ENCODE results near the gene SLX4IP.

Gene SLX4IP

DNA sequence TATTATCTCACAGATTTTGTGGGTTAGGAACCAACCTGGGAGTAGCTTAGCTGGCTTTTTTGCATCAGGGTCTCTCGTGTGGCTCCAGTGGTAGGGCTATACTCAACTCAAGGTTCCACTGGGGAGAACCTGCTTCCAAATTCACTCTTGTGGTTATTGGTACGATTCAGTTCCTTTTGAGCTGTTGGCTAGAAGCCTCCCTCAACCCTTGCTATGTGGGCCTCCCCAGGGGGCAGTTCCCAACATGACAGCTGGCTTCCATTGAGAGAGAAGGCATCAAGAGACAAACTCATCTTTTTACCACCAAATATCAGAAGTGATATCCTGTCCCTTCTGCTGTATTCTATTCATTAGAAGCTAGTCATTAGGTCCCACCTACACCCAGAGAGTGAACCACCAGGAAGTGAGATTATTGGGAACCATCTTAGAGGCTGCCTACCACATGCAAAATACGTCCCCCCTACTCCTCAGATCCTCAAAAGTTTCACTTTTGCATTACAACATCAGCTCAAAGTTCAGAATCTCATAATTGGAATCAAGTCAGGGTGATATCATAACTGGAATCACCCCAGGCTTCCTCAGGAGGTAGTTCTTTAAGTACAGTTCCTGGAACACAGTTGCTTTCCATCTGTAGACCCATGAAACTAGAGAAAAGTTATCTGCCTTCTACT lies 32.0 kb upstream of the SLX4IP start:
- TF ChIP-seq, protein P1, sequence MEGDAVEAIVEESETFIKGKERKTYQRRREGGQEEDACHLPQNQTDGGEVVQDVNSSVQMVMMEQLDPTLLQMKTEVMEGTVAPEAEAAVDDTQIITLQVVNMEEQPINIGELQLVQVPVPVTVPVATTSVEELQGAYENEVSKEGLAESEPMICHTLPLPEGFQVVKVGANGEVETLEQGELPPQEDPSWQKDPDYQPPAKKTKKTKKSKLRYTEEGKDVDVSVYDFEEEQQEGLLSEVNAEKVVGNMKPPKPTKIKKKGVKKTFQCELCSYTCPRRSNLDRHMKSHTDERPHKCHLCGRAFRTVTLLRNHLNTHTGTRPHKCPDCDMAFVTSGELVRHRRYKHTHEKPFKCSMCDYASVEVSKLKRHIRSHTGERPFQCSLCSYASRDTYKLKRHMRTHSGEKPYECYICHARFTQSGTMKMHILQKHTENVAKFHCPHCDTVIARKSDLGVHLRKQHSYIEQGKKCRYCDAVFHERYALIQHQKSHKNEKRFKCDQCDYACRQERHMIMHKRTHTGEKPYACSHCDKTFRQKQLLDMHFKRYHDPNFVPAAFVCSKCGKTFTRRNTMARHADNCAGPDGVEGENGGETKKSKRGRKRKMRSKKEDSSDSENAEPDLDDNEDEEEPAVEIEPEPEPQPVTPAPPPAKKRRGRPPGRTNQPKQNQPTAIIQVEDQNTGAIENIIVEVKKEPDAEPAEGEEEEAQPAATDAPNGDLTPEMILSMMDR (IDR thresholded peaks at IDR 0.05; ENCODE audit: low read depth, low read length) = no peak
- DNase-seq (ENCODE audit: low read depth in 2 of 2) = no peak
- H3K4me3 ChIP-seq (replicated peaks in 1 of 2; ENCODE audit: low read depth in 2 of 2, low read length in 2 of 2) = no peak overlapping the region

DNA sequence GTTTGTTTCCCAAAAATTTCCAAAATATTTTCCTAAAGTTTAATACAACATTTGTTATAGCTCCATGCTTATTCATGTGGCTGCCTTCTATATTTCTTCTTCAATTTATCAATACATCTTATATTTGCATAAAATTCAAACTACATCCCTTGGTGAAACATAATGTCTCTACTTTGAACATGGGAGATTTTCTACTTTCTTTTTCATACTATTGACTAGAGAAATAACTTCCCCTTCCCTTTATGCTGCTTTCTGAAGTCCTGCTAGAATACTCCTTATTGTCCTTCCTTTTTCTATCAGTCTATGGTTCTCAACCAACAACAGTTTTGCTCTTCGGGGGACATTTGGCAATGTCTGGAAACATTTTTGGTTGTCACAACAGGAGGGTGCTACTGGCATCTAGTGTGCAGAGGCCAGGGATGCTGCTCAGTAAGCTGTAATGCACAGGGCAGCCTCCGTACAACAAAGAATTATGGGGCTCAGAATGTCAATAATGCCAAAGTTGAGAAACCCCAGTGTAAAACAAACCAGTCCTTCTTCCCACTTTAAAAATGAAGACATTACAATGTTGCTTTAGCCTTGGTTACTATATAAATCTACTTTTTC lies 31.0 kb upstream of the SLX4IP start:
- H3K4me3 ChIP-seq (replicated peaks in 1 of 2; ENCODE audit: low read depth in 2 of 2, low read length in 2 of 2) = no peak overlapping the region
- TF ChIP-seq, protein P1 (IDR thresholded peaks at IDR 0.05; ENCODE audit: low read depth, low read length) = no peak
- no peak for DNase-seq (ENCODE audit: low read depth in 2 of 2)

DNA sequence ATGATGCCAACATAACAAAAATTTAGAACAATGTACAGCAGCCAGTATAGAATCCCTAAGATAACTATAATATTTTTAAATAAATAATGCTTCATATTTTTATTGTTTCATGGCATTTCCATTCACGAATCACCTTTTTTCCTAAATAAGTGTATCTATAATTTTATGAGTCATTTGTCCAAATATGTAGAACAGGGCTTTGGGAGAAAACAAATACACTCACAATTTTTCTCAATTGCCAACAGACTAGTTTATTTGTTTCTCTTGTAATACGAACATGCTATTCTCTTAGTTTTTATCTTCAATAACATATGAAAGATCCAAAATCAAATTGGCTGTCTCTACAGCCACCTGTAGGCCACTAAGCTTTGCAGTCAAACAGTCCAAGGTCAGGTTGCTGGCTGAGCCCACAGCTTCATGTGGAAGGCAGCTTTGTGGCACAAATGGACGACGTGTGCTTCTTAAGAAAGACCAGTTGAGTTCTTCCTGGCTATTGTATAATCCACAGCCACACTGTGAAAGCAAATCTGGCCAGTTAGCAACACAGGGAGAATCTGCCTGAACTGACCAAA lies 30.1 kb upstream of the SLX4IP start:
- no peak for DNase-seq (ENCODE audit: low read depth in 2 of 2)
- TF ChIP-seq, protein P1 (IDR thresholded peaks at IDR 0.05; ENCODE audit: low read depth, low read length) = no peak

DNA sequence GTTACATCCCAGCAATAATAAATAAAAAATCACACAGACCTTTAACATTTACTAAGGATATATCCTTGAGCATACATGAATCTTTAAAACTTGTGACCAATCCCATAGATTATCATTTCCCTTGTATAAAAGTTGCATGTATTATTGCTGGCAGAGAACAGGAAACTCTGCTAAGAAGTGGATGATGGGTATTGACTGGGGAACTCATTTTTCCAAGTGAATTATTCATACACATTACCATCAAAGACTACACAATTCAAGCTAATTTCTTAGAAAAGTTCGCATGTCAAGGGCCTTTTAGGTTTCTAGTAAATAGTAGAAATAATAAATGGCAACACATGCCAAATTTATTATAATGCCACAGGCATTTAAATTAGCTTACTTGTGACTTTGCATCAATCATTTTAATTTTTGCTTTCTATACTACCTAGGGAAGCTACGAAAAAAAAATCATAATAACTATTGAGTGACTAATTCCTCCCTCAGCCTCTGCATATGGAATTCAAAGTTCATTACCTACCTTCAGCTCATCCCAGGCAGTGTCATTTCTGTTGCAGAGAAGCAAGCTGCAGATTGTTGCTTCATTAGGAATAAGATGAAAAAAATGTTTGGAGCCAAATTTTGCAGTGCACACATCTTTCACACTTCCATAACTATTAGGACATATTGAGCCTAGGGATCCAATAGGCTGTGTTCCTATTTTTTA lies 26.8 kb upstream of the SLX4IP start:
- no peak overlapping the region for H3K4me3 ChIP-seq (replicated peaks in 1 of 2; ENCODE audit: low read depth in 2 of 2, low read length in 2 of 2)
- TF ChIP-seq, protein P1 (IDR thresholded peaks at IDR 0.05; ENCODE audit: low read depth, low read length) = no peak
- DNase-seq (ENCODE audit: low read depth in 2 of 2) = no peak

More for the DNA sequence above, 30.1 kb upstream of the SLX4IP start:
- no peak overlapping the region for H3K4me3 ChIP-seq (replicated peaks in 1 of 2; ENCODE audit: low read depth in 2 of 2, low read length in 2 of 2)

DNA sequence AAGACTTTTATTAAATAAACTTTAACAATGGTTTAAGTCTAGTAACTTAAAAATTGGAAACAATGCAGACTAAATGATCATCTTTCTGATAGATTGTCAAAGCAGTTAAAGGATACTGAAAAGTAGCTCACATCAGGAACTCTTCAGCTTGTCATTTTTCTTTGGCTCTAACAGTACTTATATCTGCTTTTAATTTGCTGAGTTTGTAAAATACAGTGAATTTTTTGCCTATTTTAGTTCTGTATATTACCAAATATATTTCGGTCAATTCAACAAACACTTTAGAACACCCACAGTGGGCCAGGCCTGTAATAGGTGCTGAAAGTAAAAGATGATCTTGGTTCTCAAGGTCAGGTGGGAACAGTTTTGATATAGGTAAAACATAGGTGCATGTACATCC lies 23.4 kb upstream of the SLX4IP start:
- TF ChIP-seq, protein P1 (IDR thresholded peaks at IDR 0.05; ENCODE audit: low read depth, low read length) = no peak
- no peak for DNase-seq (ENCODE audit: low read depth in 2 of 2)
- no peak overlapping the region for H3K4me3 ChIP-seq (replicated peaks in 1 of 2; ENCODE audit: low read depth in 2 of 2, low read length in 2 of 2)

DNA sequence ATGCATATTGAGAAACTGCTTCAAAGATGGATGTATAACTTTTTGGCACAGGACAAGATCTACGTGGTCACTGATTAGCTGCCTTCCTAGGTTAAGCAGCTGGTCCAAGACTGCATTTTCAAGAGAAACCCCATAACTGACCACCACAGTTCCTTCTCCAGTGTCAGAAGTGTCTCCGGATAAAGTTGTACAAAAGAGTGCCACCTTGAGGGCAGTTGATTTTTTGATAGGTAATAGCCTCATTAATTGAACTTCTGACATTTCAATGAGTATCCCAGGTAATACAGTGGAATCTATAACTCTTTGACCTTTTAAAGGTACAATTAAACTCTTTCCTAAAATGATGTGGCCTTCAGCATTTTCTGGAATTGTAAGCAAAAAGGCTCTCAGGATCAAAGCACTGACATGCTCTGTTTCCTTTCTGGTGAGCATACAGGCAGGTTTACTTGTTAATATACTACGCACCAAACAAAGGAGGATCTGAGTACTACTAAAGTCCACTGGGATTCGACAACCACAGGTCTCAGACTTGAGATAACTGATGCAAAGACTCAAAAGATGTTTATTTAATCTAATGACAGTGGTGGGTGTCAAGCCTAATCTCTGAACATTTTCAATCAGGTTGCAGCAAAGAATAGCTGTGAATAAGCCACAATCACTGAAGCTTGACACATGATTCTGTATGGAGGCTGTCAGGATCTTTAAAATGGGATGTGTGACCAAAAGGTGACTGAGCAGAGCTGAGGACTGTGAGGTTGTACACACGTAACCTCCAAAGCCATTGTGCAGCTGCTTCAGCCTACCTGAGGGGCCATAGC lies 22.3 kb upstream of the SLX4IP start:
- DNase-seq (ENCODE audit: low read depth in 2 of 2) = peak; percentile 9 to 29
- TF ChIP-seq, protein P1 (IDR thresholded peaks at IDR 0.05; ENCODE audit: low read depth, low read length) = peak; percentile 2
- no peak overlapping the region for H3K4me3 ChIP-seq (replicated peaks in 1 of 2; ENCODE audit: low read depth in 2 of 2, low read length in 2 of 2)

Data from cardiac fibroblast (primary cell).